Sigmoid colon (tissue), 4 donors: ENCODE data around the gene REELD1.

ENCODE experiments used
- POLR2A ChIP-seq, 2 donors: fragments of 450-650 bp; IDR thresholded peaks; one replicate each; pipeline ENCODE4 v1.6.1; 2016; ENCODE audit warnings: antibody characterized with exemption in 2 of 2, mild to moderate bottlenecking in 2 of 2, moderate library complexity in 2 of 2
- POLR2AphosphoS5 ChIP-seq, 4 donors: sonication (generic); formaldehyde crosslinking; IDR thresholded peaks; one replicate each; pipeline ENCODE4 v1.6.1; 2017; ENCODE audit warnings: antibody characterized with exemption in 4 of 4
- TF ChIP-seq, protein P1 (sequence below), 4 experiments: fragments of 450-650 bp in 3 of 4; fragments of 200-600 bp in 1 of 4; IDR thresholded peaks; one replicate each; pipeline ENCODE4 v1.5.1; 2016 to 2019; ENCODE audit warnings: antibody characterized with exemption in 4 of 4, mild to moderate bottlenecking in 3 of 4, moderate library complexity in 2 of 4

DNA sequence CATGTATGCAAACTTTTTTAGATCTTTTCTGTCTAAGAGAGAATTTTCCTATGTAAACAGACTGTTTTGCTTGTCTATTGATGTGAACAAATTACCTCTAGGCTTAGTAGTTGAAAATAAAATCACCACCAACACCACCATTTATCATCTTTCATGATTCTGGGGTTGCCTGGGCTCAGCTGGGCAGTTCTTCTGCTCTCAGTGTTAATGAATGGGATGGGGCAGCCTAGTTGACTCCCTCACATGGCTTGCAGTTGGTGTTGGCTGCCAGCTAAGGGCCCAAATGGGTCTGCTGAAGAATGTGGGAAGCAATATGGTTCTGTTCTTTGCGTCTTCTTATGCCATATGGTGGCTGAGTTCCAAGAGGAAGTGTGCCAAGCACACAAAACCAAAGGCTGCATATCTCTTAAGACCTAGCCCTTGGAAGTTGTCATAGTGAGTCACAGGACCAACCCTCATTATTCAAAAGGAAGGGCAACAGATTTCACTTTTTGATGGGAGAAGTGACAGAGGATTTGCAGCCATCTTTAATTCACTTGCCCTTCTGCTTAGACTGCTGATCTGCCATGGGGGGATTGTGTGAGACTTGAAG is 17.9 kb downstream of the REELD1 start:
- TF ChIP-seq, protein P1, sequence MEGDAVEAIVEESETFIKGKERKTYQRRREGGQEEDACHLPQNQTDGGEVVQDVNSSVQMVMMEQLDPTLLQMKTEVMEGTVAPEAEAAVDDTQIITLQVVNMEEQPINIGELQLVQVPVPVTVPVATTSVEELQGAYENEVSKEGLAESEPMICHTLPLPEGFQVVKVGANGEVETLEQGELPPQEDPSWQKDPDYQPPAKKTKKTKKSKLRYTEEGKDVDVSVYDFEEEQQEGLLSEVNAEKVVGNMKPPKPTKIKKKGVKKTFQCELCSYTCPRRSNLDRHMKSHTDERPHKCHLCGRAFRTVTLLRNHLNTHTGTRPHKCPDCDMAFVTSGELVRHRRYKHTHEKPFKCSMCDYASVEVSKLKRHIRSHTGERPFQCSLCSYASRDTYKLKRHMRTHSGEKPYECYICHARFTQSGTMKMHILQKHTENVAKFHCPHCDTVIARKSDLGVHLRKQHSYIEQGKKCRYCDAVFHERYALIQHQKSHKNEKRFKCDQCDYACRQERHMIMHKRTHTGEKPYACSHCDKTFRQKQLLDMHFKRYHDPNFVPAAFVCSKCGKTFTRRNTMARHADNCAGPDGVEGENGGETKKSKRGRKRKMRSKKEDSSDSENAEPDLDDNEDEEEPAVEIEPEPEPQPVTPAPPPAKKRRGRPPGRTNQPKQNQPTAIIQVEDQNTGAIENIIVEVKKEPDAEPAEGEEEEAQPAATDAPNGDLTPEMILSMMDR (IDR thresholded peaks at IDR 0.05): no peak
- TF ChIP-seq POLR2A (IDR thresholded peaks at IDR 0.05) (no peak), POLR2AphosphoS5 (IDR thresholded peaks at IDR 0.05) (no peak)
